Dendritic cell treated with granulocyte-macrophage colony-stimulating factor and Interleukin-4, amounts not matched to agents 40 ng/mL and 50 ng/mL, for 4 days (primary cell): ENCODE results near the gene ATP6V0A1.
"Not testable (repeated sequence)": the region's sequence is repeated elsewhere in the genome, so short reads cannot be mapped to it uniquely, and the experiment has no call there.

ENCODE experiments used
- H3K27ac Mint-ChIP-seq: one replicate; pipeline ENCODE4 v1.8.0; 2022; ENCODE audit warnings: mild to moderate bottlenecking, mixed read lengths
- H3K27me3 Mint-ChIP-seq: one replicate; pipeline ENCODE4 v1.8.0; 2022; ENCODE audit warnings: mild to moderate bottlenecking, mixed read lengths
- H3K36me3 Mint-ChIP-seq: one replicate; pipeline ENCODE4 v1.8.0; 2022; ENCODE audit warnings: low read depth, mixed read lengths
- H3K4me1 Mint-ChIP-seq: one replicate; pipeline ENCODE4 v1.8.0; 2022; ENCODE audit warnings: low read depth, mixed read lengths
- H3K4me3 Mint-ChIP-seq: one replicate; pipeline ENCODE4 v1.8.0; 2022; ENCODE audit warnings: mild to moderate bottlenecking, moderate library complexity, mixed read lengths
- H3K9me3 Mint-ChIP-seq: one replicate; pipeline ENCODE4 v1.8.0; 2022; ENCODE audit warnings: mixed read lengths
- intact Hi-C: fragments of 100-400 bp; cut with micrococcal nuclease; formaldehyde crosslinking; loops from one replicate; pipeline ENCODE4 v1.15.0; 2022

Gene ATP6V0A1

DNA sequence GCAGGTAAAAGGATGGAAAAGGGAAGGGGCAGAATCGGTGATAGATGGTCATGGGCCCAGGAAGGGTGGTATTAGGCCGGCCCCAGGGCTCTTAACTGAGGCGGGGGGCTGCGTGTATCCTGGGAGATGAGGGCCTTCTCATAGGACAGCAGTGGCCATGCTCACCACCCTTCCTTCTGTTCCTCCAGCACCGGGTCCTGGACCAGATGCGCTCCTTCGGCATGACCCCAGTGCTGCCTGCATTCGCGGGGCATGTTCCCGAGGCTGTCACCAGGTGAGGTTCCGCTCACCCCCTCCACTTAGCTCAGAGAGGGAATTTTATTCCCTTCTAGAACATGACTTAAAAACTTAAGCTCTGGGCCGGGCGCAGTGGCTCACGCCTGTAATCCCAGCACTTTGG lies 79.8 kb downstream of the ATP6V0A1 start:
- peaks cover 46% of the 10 kb centered on the region for H3K4me1 Mint-ChIP-seq
- no peaks in the 10 kb centered on the region for H3K27me3 Mint-ChIP-seq
- H3K4me3 Mint-ChIP-seq, result no peak overlapping the region
- peaks cover 80% of the 10 kb centered on the region for H3K36me3 Mint-ChIP-seq
- no peaks in the 10 kb centered on the region for H3K9me3 Mint-ChIP-seq
- intact Hi-C loops, result no loop called here
- no peak overlapping the region for H3K27ac Mint-ChIP-seq

DNA sequence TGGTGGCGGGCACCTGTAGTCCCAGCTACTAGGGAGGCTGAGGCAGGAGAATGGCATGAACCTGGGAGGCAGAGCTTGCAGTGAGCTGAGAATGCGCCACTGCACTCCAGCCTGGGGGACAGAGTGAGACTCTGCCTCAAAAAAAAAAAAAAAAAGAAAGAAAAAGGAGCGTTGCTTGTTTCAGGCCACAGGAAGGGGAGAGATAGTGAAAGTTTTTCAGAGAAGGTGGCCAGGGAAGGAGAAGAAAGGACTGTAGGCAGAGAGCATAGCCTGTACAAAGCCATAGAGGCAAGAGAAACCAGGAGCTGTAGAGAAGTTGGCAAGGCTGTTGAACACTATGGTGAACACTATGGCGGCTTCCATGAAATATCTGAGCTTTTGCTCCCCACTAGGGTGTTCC lies 81.9 kb downstream of the ATP6V0A1 start:
- H3K4me3 Mint-ChIP-seq, H3K9me3 Mint-ChIP-seq: not testable (repeated sequence)

DNA sequence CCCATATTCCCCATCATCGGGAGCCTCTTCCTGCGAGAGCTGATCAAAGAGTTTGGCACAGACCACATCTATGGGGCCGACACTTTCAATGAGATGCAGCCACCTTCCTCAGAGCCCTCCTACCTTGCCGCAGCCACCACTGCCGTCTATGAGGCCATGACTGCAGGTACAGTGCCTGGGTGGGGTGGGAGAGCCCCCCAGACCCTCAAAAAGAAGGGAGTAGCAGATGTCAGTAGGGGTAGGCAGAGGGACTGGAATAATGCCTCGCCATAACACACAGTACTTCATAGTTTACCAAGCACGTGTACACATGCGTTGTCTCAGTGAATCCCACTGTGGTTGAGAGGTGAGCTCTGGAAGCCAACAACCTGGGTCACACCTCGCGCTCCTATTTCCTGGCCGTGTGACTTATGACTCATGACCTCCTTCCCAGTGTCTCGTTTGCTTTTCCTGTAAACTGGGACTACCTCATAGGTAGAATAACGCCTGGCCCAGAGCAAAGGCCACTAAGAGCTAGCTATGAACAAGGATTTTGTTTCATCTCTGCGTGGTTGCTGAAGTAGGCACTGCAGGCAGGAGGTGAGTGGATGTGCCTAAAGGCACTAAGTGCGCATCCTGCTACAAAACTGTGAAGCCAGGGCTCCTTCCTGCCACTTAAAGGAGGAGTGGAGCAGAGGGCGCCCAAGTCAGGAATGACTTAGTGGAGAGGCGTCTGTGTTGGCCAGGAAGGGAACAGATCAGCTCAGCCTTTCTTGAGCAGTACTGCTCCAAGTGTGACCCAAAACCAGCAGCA lies 82.6 kb downstream of the ATP6V0A1 start:
- Mint-ChIP-seq H3K4me1 (peaks cover 27% of the 10 kb centered on the region), H3K36me3 (peaks cover 91% of the 10 kb centered on the region), H3K9me3 (no peaks in the 10 kb centered on the region), H3K4me3 (no peak overlapping the region), H3K27ac (no peak overlapping the region), H3K27me3 (no peaks in the 10 kb centered on the region)
- intact Hi-C loops, result no loop called here

More for the DNA sequence above, 81.9 kb downstream of the ATP6V0A1 start:
- intact Hi-C loops, H3K27me3 Mint-ChIP-seq, H3K27ac Mint-ChIP-seq: not testable (repeated sequence)
- peaks cover 96% of the 10 kb centered on the region for H3K36me3 Mint-ChIP-seq
- H3K4me1 Mint-ChIP-seq, result peaks cover 31% of the 10 kb centered on the region

DNA sequence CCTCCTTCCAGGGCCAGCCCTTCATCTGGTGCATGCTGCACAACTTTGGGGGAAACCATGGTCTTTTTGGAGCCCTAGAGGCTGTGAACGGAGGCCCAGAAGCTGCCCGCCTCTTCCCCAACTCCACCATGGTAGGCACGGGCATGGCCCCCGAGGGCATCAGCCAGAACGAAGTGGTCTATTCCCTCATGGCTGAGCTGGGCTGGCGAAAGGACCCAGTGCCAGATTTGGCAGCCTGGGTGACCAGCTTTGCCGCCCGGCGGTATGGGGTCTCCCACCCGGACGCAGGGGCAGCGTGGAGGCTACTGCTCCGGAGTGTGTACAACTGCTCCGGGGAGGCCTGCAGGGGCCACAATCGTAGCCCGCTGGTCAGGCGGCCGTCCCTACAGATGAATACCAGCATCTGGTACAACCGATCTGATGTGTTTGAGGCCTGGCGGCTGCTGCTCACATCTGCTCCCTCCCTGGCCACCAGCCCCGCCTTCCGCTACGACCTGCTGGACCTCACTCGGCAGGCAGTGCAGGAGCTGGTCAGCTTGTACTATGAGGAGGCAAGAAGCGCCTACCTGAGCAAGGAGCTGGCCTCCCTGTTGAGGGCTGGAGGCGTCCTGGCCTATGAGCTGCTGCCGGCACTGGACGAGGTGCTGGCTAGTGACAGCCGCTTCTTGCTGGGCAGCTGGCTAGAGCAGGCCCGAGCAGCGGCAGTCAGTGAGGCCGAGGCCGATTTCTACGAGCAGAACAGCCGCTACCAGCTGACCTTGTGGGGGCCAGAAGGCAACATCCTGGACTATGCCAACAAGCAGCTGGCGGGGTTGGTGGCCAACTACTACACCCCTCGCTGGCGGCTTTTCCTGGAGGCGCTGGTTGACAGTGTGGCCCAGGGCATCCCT lies 84.8 kb downstream of the ATP6V0A1 start:
- Mint-ChIP-seq H3K27me3 (peaks cover 17% of the 10 kb centered on the region), H3K4me3 (no peak overlapping the region), H3K27ac (no peak overlapping the region), H3K9me3 (no peaks in the 10 kb centered on the region), H3K36me3 (peaks cover 83% of the 10 kb centered on the region), H3K4me1 (peaks cover 8% of the 10 kb centered on the region)
- intact Hi-C loops, result no loop called here

DNA sequence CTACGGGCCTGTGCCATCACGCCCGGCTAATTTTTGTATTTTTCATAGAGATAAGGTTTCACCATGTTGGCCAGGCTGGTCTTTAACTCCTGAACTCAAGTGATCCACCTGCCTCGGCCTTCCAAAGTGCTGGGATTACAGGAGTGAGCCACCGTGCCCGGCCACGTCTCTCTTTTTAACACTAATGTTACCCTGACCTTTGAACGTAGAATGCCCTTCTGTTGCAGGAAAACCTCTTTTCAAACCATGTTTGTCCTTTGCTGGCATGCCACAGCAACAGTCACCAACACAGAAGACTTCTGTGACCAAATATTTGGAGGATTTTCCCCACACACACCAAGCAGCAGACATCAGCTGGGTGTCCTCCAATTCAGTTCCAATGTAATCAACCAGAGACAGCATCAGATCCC lies 86.2 kb downstream of the ATP6V0A1 start:
- no peaks in the 10 kb centered on the region for H3K9me3 Mint-ChIP-seq
- no peak overlapping the region for H3K4me3 Mint-ChIP-seq
- H3K27me3 Mint-ChIP-seq, result peaks cover 26% of the 10 kb centered on the region
- peaks cover 8% of the 10 kb centered on the region for H3K4me1 Mint-ChIP-seq
- intact Hi-C loops, result no loop called here
- peaks cover 68% of the 10 kb centered on the region for H3K36me3 Mint-ChIP-seq
- no peak overlapping the region for H3K27ac Mint-ChIP-seq

DNA sequence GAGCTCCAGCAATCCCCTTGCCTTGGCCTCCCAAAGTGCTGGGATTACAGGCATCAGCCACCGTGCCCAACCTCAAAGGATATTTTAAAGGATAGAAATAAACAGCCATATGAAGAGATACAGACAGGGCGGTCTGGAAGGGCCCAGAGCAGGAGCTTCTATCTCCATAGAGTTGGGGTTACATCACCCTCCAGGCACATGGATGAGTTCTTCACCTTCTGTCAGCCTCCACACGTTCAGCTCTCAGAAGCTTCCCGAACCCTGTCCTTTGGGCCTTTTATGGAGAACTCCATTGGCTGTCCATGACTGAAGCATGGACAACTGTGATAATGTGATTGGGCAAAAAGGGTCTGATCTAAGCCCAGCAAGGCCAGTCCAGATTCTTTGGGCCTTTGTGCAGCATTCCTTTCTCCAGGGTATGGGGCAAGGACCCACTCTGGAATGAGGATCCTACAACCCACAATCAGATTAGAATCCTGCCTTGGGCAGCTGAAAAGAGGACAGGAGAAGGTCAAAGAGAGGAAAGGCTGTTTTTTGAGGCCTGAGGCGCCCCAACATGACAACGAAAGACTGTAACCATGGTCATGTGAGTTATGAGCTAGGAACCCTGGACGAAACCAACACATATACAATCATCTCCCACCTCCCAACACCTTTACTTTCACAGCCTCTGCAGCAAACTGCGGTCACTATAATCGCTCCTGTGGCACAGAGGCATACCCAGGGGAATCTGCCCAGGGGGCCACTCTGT lies 87.3 kb downstream of the ATP6V0A1 start:
- intact Hi-C loops, H3K9me3 Mint-ChIP-seq, H3K27ac Mint-ChIP-seq, H3K4me3 Mint-ChIP-seq: not testable (repeated sequence)
- Mint-ChIP-seq H3K4me1 (peaks cover 12% of the 10 kb centered on the region), H3K36me3 (peaks cover 62% of the 10 kb centered on the region), H3K27me3 (peaks cover 31% of the 10 kb centered on the region)

DNA sequence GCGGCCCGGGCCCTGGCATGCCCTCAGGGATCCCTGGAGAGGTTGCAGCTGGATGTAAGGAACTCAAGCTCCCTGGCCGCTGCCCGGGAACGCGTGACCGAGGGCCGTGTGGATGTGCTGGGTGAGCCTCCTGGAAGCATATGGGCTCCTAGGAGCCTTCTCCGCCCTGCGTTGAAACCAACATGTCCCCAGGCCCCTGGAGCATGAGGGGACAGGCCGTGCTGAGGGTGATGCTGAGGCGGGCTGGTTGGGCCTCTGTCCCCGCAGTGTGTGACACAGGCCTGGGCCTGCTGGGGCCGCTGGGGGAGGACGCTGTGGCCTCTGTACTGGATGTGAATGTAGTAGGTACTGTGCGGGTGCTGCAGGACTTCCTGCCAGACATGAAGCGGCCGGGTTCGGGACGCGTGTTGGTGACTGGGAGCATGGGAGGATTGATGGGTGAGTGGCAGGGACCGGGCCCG lies 88.4 kb downstream of the ATP6V0A1 start:
- H3K36me3 Mint-ChIP-seq, result peaks cover 59% of the 10 kb centered on the region

DNA sequence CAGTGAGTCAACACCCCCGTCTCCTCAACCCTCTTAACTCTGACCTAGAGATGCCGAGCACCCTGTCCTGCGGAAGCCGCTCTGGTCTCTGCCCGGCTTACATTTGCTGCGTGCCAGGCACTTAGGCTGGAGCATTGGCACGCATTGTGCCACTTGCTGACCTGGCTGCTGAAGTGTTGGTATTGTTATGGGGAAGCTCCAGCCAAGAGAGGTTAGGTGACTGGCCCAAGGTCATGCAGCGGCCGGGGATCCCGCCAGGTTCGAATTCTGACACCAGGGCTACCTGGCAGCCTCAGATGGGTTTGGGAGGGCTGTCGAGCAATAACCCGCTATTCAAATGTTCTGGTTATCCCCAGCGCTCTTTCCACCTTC lies 89.0 kb downstream of the ATP6V0A1 start:
- no peak overlapping the region for H3K27ac Mint-ChIP-seq
- intact Hi-C loops, result no loop called here
- H3K4me1 Mint-ChIP-seq, result peaks cover 24% of the 10 kb centered on the region
- peaks cover 58% of the 10 kb centered on the region for H3K36me3 Mint-ChIP-seq
- H3K27me3 Mint-ChIP-seq, result peaks cover 33% of the 10 kb centered on the region
- H3K9me3 Mint-ChIP-seq, result no peaks in the 10 kb centered on the region
- H3K4me3 Mint-ChIP-seq, result no peak overlapping the region

More for the DNA sequence above, 88.4 kb downstream of the ATP6V0A1 start:
- Mint-ChIP-seq H3K4me1 (peaks cover 17% of the 10 kb centered on the region), H3K27ac (no peak overlapping the region), H3K4me3 (no peak overlapping the region), H3K27me3 (peaks cover 33% of the 10 kb centered on the region), H3K9me3 (no peaks in the 10 kb centered on the region)
- intact Hi-C loops, result no loop called here

DNA sequence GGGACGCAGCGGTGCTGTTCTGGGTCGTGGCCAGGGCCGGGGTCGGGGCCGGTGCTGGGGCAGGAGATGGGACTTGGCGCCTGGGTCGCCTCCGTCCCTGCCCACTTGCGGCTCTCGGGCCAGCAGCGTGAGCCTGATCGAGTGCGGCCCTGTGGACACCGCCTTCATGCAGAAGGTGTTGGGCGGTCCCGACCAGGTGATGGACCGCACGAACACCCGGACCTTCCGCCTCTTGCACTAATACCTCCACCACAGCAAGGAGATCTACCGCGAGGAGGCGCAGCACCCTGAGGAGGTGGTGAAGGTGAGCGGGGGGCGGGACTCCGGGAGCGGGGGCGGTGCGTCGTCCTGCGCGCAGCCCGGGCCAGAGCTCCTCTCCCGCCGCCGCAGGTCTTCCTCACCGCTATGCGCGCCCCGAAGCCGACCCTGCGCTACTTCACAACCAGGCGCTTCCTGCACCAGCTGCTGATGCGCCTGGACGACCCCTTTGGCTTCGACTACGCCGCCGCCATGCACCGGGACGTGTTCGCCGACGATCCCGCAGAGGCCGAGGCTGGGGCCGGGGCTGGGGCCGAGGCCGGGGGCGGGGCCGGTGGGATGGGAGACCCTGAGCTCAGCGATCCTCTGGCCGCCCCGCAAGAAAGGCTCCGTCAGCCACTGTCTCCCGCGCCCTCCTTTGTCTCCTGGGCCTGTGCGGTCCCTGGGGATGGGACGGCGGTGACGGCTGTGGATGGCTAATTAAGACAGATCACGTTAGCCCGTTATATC lies 89.6 kb downstream of the ATP6V0A1 start:
- peaks cover 33% of the 10 kb centered on the region for H3K27me3 Mint-ChIP-seq
- peaks cover 29% of the 10 kb centered on the region for H3K4me1 Mint-ChIP-seq
- no peaks in the 10 kb centered on the region for H3K9me3 Mint-ChIP-seq
- peaks cover 57% of the 10 kb centered on the region for H3K36me3 Mint-ChIP-seq
- no peak overlapping the region for H3K27ac Mint-ChIP-seq
- intact Hi-C loops, result no loop called here
- peak overlapping the region; percentile 15 for H3K4me3 Mint-ChIP-seq

DNA sequence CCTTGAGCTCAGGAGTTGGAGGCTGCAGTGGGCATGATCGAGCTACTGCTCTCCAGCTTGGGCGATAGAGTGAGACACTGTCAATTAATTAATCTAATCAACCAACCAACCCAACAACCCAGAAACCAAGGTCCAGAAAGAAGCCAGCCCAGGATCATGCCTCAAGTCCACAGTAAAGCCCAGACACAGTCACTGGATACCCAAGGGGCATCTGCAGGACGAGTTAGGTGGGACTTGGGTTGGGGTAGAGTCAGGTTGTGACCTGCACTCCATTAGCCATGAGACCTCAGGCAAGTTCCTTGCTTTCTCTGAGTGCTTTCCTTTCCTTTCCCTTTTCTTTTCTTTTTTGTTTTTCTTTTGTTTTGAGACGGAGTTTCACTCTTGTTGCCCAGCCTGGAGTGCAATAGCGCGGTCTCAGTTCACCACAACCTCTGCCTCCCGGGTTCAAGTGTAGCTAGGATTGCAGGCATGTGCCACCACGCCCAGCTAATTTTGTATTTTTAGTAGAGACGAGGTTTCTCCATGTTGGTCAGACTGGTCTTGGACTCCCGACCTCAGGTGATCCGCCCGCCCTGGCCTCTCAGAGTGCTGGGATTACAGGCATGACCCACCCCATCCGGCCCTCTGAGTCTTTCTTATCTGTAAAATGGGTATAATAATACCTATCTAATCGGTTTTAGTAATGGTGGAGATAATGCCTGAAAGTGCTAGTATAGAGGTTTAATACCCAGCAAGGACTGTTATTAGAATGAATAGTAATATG lies 90.5 kb downstream of the ATP6V0A1 start:
- peaks cover 38% of the 10 kb centered on the region for H3K4me1 Mint-ChIP-seq
- peaks cover 54% of the 10 kb centered on the region for H3K36me3 Mint-ChIP-seq
- no peak overlapping the region for H3K4me3 Mint-ChIP-seq
- H3K27me3 Mint-ChIP-seq, result peaks cover 33% of the 10 kb centered on the region
- H3K9me3 Mint-ChIP-seq, result no peaks in the 10 kb centered on the region
- intact Hi-C loops, result no loop called here
- H3K27ac Mint-ChIP-seq, result no peak overlapping the region

DNA sequence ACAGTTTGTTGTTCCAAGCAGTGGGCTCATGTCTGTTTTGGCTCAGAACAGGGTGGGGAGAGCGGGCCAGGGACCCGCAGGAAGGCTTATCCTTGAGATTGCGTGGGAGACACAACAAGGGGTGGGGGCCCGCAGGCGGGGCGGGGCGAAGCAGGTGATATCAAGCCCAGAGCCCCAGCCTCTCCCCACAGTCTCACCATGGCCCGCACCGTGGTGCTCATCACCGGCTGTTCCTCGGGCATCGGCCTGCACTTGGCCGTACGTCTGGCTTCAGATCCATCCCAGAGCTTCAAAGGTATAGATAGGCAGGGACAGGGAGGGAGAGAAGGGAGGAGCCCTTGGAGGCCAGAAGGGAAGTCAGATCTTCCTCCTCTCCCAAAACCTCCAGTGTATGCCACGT lies 94.1 kb downstream of the ATP6V0A1 start, which contains the start of gene HSD17B1:
Gene HSD17B1 (plus strand): TSS at position 188 of the 400 bp plus-strand sequence. CDS start 11 bp downstream, at position 199.
- H3K9me3 Mint-ChIP-seq, intact Hi-C loops: not testable (repeated sequence)
- peak within 1 kb of the TSS; percentile 89 for H3K27ac Mint-ChIP-seq
- H3K4me3 Mint-ChIP-seq, result peak within 1 kb of the TSS; percentile 99
- peaks cover 47% of the 10 kb centered on the region for H3K4me1 Mint-ChIP-seq
- peaks cover 39% of the 10 kb centered on the region for H3K36me3 Mint-ChIP-seq
- H3K27me3 Mint-ChIP-seq, result peaks cover 24% of the 10 kb centered on the region

DNA sequence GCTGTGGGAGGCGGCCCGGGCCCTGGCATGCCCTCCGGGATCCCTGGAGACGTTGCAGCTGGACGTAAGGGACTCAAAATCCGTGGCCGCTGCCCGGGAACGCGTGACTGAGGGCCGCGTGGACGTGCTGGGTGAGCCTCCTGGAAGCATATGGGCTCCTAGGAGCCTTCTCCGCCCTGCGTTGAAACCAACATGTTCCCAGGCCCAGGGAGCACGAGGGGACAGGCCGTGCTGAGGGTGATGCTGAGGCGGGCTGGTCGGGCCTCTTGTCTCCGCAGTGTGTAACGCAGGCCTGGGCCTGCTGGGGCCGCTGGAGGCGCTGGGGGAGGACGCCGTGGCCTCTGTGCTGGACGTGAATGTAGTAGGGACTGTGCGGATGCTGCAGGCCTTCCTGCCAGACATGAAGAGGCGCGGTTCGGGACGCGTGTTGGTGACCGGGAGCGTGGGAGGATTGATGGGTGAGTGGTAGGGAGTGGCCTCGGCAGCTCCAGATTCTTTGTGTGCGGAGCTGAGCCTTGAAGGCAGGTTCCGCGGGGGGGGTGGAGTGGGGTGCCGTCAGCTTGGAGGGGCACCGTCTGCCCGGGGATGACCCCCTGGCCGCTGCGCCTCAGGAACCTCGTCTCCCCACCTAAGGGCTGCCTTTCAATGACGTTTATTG lies 94.6 kb downstream of the ATP6V0A1 start:
- peak overlapping the region; percentile 89 for H3K27ac Mint-ChIP-seq
- intact Hi-C loops, result no loop called here
- H3K4me1 Mint-ChIP-seq, result peaks cover 47% of the 10 kb centered on the region
- peak overlapping the region; percentile 99 for H3K4me3 Mint-ChIP-seq
- peaks cover 35% of the 10 kb centered on the region for H3K36me3 Mint-ChIP-seq
- peaks cover 19% of the 10 kb centered on the region for H3K27me3 Mint-ChIP-seq
- no peaks in the 10 kb centered on the region for H3K9me3 Mint-ChIP-seq
